Glomerular endothelial cell (primary cell): ENCODE data around the gene UBE2G2. TPM values are rescaled to one million over a fixed set of nuclear protein-coding genes. Genes with fewer than 3 reads are reported as not detected.

Experiments used
- DNase-seq: peaks from one replicate; pipeline ENCODE4 v3.0.0-alpha.2; 2011; ENCODE audit warnings: low read depth, low spot score; ENCODE audit errors: extremely low read depth
- total RNA-seq: library from RNA; depleted of rRNA; stranded (reverse); fragments of >200 nt; gene quantifications from 2 replicates; pipeline ENCODE4 v1.2.3, GENCODE V29; 2015

Gene UBE2G2
- total RNA-seq, 1 donor from 2014 or later: 74.9 TPM

GRCh38 chr21:44816761-44817505 lies 15.3 kb upstream of the UBE2G2 start:
- no peak for DNase-seq

DNA sequence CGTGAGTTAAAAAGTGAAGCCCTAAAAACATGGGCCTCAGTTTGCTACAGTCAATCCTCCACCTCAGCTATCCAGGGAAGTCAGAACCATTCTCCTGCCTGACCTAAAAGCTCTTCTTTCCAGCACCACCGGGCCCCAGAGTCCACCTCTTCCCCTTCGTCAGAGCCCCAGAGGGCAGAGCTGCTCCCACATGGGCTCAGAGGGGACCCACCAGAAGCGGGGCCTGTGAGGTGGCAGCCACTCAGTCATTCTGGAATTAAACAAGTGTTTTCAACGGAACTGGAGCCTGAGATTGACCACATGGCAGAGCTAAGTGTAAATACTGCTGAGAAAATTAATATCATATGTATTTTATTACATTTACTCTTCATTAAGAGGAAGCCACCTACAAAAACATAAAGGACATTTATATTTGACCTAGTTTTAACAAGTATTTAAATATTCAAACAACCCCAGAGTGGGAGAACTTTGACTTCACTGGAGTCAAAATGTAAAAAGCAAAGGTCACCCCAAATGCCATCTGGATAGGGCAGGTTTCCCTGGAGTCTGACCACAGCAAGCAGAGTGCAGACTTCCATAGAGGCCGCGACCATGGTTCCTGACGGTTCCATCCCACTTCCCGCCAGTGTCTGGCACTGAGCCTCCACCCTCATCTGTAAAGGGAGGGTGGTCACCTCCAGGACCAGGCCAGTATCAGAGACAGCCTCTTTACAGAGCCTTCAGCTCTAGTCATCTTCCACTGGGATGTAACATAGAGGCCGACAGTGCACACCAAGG lies 14.4 kb upstream of the UBE2G2 start:
- no peak for DNase-seq

DNA sequence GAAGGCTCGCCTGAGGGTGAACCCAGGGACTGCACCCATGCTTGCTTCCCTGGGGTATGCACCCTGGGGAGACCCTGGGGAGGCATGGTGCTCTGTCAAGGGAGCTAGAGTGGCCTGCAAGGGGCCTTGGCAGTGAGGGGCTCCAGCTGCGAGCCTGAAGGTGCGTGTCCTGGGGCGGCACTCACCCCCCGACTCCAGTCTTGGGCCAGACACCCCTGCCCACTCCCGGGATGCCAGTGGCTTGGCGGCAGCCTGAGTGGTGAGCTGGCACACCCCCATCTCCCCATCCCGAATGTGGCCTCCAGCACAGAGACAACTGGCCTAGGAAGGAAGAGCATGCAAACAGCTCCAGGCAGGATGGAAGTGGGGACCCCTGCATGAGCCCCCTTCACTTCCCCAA lies 13.6 kb upstream of the UBE2G2 start:
- DNase-seq: no peak

DNA sequence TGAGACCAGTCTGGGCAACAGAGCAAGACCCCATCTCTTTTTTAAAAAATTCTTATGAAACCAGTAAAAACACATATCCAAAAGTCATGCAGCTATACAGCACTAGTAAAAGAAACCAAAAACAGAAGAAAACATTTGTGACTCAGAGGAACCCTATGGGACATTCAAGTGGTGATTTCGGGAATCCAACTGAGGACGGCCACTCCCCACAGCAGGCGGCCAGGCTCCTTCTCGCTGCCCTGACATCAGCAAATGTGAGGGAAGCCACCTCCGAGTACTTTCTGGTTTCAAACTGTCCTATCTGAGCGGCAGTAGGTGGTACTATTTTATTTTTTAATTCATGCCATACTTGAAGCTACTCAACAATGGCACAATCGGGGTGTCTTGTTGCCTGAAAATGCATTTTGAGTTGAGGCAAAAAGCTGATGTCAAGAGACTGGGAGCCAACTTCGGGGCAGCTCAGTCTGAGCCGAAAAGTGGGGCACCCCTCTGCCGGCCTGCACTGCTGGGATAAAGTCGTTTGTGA lies 12.9 kb upstream of the UBE2G2 start:
- DNase-seq: no peak

GRCh38 chr21:44813727-44814126 lies 12.1 kb upstream of the UBE2G2 start:
- DNase-seq: no peak

- DNase-seq: no peak
Observed at GRCh38 chr21:44813149-44813548, 11.5 kb upstream of the UBE2G2 start.

DNA sequence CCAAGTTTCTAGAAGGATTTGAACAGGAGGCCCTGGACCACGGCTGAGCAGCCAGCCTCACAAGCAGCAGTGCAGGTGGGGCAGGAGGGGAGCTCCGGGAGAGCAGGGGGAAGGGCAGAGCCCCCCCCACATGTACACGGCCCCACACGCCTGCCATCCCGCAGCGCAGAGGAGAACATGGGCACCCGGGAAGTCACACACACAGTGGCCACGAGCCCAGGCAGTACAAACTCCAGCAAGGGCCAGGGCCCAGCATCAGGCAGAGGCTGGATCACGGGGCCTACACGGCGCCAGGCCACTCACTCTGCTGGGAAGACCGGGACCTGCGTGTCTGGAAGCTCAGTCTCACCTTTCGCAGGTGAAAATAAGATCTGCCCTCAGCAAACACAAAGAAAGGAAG lies 11.0 kb upstream of the UBE2G2 start:
- no peak for DNase-seq

GRCh38 chr21:44810779-44811178 lies 9.2 kb upstream of the UBE2G2 start:
- no peak for DNase-seq

DNA sequence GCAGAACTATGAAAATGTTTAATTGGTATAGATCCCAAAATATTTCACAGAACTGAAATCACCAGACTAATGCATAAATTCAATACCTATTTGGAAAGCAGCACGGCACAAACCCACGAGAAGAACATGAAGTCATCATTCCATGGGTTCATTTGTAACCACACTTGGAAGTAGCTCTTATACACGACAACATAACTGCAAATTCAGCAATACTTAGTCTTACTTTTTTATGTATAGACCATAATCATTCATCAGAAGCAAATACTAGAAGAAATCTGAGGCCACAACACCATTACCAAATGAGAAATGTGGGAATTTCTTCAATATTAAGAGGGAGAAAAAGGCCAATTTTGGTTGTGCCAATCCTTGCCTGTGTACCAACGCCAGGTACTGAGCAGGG lies 4.2 kb upstream of the UBE2G2 start:
- no peak for DNase-seq

DNA sequence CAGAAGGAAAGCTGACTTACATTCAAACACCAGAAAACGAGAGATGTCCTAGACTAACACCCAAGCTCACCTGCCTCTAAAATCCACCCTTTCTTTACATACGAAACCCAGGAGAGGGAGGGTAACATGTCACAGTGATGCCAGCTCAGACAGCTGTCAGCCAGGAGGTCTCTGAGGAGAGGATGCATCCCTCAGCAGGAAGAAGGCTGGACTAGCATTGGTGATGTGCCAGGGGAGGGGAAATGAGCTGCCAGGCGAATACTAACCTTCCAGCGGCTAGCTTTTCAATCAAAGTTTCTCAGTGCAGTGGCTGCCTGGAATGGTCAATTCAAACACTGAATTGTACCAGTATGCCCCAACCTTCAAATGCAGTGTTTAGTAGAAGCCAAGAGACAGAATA lies 3.6 kb upstream of the UBE2G2 start:
- DNase-seq: no peak

GRCh38 chr21:44804762-44805161 lies 3.1 kb upstream of the UBE2G2 start:
- no peak for DNase-seq

- no peak for DNase-seq
Observed at GRCh38 chr21:44803651-44804050, 2.0 kb upstream of the UBE2G2 start.

- no peak for DNase-seq
Observed at GRCh38 chr21:44802396-44803153, 955 bp upstream of the UBE2G2 start.

GRCh38 chr21:44800971-44801467 lies 601 bp downstream of the UBE2G2 start:
- DNase-seq: no peak

- no peak for DNase-seq
Observed at GRCh38 chr21:44800103-44800502, 1.5 kb downstream of the UBE2G2 start.

DNA sequence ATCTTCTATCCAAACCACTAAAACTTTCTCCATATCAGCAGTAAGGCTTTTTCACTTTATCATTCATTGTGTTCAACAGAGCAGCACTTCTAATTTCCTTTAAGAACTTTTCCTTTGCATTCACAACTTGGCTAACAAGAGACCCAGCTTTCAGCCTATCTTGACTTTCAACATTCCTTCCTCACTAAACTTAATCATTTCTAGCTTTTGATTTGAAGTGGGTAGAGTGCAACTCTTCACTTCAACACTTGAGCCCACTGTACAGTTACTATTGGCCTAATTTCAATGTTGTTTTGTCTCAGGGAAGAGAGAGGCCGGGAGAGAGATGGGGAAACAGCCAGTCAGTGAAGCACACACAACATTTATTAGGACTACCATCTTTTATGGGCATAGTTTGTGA lies 2.0 kb downstream of the UBE2G2 start:
- no peak for DNase-seq

DNA sequence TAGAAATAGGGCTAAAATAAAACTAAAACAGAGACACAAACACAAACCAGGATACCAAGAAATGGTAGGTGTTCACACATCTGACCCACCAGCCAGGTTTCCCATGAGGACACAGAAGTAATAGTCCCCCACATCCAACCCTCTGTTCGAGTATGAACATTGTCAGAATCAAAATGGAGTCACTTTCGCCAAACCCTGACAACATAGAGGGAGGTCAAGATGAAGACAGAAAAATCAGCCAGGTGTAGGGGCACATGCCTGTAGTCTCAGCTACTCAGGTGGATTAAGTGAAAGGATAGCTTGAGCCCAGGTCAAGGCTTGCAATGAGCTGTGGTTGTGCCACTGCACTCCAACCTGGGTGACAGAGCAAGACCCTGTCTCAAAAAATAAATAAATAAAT lies 3.8 kb downstream of the UBE2G2 start:
- DNase-seq: no peak

- DNase-seq: no peak
Observed at GRCh38 chr21:44795342-44795741, 6.3 kb downstream of the UBE2G2 start.

- no peak for DNase-seq
Observed at GRCh38 chr21:44793592-44794374, 7.8 kb downstream of the UBE2G2 start.
